ENCODE results near the gene MARCHF7. TPM values are rescaled to one million over a fixed set of nuclear protein-coding genes. Genes with fewer than 3 reads are reported as not detected.
"Not testable (repeated sequence)": the region's sequence is repeated elsewhere in the genome, so short reads cannot be mapped to it uniquely, and the experiment has no call there.

Gene MARCHF7, protein sequence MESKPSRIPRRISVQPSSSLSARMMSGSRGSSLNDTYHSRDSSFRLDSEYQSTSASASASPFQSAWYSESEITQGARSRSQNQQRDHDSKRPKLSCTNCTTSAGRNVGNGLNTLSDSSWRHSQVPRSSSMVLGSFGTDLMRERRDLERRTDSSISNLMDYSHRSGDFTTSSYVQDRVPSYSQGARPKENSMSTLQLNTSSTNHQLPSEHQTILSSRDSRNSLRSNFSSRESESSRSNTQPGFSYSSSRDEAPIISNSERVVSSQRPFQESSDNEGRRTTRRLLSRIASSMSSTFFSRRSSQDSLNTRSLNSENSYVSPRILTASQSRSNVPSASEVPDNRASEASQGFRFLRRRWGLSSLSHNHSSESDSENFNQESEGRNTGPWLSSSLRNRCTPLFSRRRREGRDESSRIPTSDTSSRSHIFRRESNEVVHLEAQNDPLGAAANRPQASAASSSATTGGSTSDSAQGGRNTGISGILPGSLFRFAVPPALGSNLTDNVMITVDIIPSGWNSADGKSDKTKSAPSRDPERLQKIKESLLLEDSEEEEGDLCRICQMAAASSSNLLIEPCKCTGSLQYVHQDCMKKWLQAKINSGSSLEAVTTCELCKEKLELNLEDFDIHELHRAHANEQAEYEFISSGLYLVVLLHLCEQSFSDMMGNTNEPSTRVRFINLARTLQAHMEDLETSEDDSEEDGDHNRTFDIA
- polyA plus RNA-seq: 100 to 1,000 TPM; 142 to 155 (median 146) TPM

DNA sequence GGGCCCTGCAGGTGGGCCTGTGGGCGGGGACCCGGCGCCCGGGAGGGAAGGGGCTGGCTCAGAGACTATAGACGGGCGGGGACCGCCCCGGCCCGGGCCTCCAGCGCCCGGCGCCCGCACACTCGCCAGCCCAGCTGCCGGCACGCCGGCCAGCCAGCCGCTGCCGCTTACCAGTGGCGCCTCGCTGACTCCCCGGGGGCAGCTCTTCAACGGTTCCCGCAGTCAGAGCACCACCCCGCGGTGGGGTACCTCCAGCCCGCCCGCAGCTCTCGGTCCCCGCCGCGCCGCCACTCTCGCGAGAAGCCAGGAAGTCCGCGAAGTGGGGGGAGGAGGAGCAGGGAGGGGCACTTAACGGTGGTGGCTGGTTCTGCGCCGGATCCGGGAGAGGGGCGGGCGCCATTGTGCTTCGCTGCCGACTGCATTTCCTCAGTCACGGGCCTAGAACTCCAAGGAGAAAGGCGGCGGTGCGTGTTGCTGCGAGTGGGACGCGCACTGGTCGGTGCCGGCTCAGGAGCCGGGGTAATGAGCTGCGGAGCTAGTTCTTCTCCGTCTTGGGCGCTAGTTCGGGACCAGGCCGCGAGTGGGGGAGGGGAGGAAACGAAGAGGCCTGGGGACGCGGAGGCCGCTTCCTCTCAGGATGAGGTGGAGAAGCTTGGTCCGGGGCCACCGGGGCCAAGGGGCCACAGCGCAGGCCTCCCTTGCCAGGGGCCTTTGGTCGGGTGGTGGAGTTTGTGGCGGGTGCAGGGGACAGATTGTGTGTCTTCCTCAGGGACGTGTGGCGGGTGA, at the start of gene MARCHF7:
TSS of gene MARCHF7 (plus strand) at position 364 of the 786 bp plus-strand sequence. CDS start 16,517 bp downstream, outside the sequence.
- Mint-ChIP-seq H3K4me3 (peak within 1 kb of the TSS; percentile 98 to 100 (median 99)), H3K36me3 (peaks cover 4 to 9% (median 4%) of the 10 kb centered on the region in 3 donors), H3K4me1 (peaks cover 50 to 56% of the 10 kb centered on the region in 2 donors), H3K27me3 (ENCODE audit: low read depth in 3 of 3) (peaks cover 13 to 20% (median 19%) of the 10 kb centered on the region in 3 donors), H3K27ac (peak within 1 kb of the TSS; percentile 98 to 100 (median 99)), H3K9me3 (no peaks in the 10 kb centered on the region)
- peak; percentile 98 for DNase-seq

- not testable (repeated sequence) for H3K4me1 Mint-ChIP-seq, H3K4me3 Mint-ChIP-seq
Observed at GRCh38 chr2:159667423-159667822, 44.9 kb upstream of the MARCHF7 start.

DNA sequence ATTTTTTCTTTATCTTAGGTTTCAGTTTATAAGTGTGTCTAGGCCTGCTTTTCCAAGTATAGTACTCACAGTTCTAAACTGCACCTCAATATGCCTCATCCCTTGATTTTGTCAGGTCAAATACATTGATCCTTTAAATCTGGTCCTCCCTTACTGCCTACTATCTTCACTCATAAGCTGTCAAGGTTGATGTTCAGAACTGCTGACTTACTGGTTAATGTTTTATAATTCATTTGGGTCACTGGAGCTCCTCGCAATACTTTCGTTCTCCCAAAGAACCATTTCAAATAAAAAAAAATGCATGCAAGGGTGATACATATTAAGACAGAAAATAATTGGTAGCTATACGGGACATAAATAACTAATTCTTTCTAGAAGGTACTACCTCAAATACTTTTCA, 41.3 kb upstream of the MARCHF7 start:
- Mint-ChIP-seq H3K36me3 (peaks cover 0 to 22% (median 10%) of the 10 kb centered on the region in 3 donors), H3K4me1 (no peaks in the 10 kb centered on the region), H3K9me3 (no peaks in the 10 kb centered on the region), H3K27me3 (ENCODE audit: low read depth in 3 of 3) (peaks cover 0 to 3% (median 2%) of the 10 kb centered on the region in 3 donors), H3K4me3 (no peak overlapping the region), H3K27ac (no peak overlapping the region)
- no peak for DNase-seq

More at GRCh38 chr2:159667423-159667822, 44.9 kb upstream of the MARCHF7 start:
- not testable (repeated sequence) for H3K27ac Mint-ChIP-seq; H3K27me3 Mint-ChIP-seq (ENCODE audit: low read depth in 3 of 3); DNase-seq; H3K9me3 Mint-ChIP-seq
- peaks cover 0 to 26% (median 6%) of the 10 kb centered on the region in 3 donors for H3K36me3 Mint-ChIP-seq

GRCh38 chr2:159677654-159678053, 34.7 kb upstream of the MARCHF7 start:
- no peak overlapping the region for H3K27ac Mint-ChIP-seq
- peaks cover 0 to 2% (median 1%) of the 10 kb centered on the region in 3 donors for H3K27me3 Mint-ChIP-seq (ENCODE audit: low read depth in 3 of 3)
- no peaks in the 10 kb centered on the region for H3K9me3 Mint-ChIP-seq
- H3K4me1 Mint-ChIP-seq: no peaks in the 10 kb centered on the region
- DNase-seq: no peak
- H3K4me3 Mint-ChIP-seq: no peak overlapping the region
- H3K36me3 Mint-ChIP-seq: peaks cover 0 to 3% (median 0%) of the 10 kb centered on the region in 3 donors

GRCh38 chr2:159680692-159681091, 31.6 kb upstream of the MARCHF7 start:
- peaks cover 0 to 1% (median under 1%) of the 10 kb centered on the region in 3 donors for H3K27me3 Mint-ChIP-seq (ENCODE audit: low read depth in 3 of 3)
- no peaks in the 10 kb centered on the region for H3K36me3 Mint-ChIP-seq
- no peak overlapping the region for H3K27ac Mint-ChIP-seq
- no peak overlapping the region for H3K4me3 Mint-ChIP-seq
- no peak for DNase-seq
- no peaks in the 10 kb centered on the region for H3K4me1 Mint-ChIP-seq
- H3K9me3 Mint-ChIP-seq: no peaks in the 10 kb centered on the region

GRCh38 chr2:159683817-159684216, 28.5 kb upstream of the MARCHF7 start:
- Mint-ChIP-seq H3K27ac (no peak overlapping the region), H3K36me3 (no peaks in the 10 kb centered on the region), H3K9me3 (peaks cover 0 to 1% (median 0%) of the 10 kb centered on the region in 6 donors), H3K27me3 (ENCODE audit: low read depth in 3 of 3) (peaks cover 0 to 1% (median 0%) of the 10 kb centered on the region in 3 donors), H3K4me3 (no peak overlapping the region), H3K4me1 (no peaks in the 10 kb centered on the region)
- DNase-seq: no peak

GRCh38 chr2:159684796-159685195, 27.5 kb upstream of the MARCHF7 start:
- Mint-ChIP-seq H3K9me3 (peaks cover 0 to 1% (median 0%) of the 10 kb centered on the region in 6 donors), H3K4me1 (no peaks in the 10 kb centered on the region), H3K27ac (no peak overlapping the region), H3K4me3 (no peak overlapping the region), H3K27me3 (ENCODE audit: low read depth in 3 of 3) (peaks cover 0 to 1% (median 0%) of the 10 kb centered on the region in 3 donors), H3K36me3 (peaks cover 0 to under 1% (median 0%) of the 10 kb centered on the region in 3 donors)
- no peak for DNase-seq

DNA sequence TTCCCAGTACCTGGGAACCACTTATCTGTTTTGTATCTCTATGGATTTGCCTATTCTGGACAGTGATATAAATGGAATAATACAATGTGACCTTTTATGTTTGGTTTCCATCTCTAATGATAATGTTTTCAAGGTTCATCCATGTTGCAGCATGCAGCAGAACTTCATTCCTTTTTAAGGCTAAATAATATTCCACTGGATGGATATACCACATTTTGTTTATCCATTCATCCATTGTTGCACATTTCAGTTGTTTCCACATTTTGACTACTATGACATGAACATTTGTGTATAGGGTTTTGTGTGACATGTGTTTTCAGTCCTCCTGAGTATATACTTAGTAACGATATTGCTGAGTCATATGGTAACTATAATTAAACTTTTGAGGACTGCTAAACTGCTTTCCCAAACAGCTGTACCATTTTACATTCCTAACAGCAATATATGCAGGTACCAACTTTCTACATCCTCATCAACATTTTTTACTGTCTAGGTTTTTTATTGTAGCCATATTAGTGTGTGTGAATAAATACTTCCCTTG, 17.7 kb upstream of the MARCHF7 start:
- H3K36me3 Mint-ChIP-seq: peaks cover under 1 to 4% (median 2%) of the 10 kb centered on the region in 3 donors
- H3K27me3 Mint-ChIP-seq (ENCODE audit: low read depth in 3 of 3): peaks cover 0 to under 1% (median 0%) of the 10 kb centered on the region in 3 donors
- H3K9me3 Mint-ChIP-seq: no peaks in the 10 kb centered on the region
- no peak for DNase-seq
- no peak overlapping the region for H3K4me3 Mint-ChIP-seq
- no peak overlapping the region for H3K27ac Mint-ChIP-seq
- peaks cover 11 to 21% of the 10 kb centered on the region in 2 donors for H3K4me1 Mint-ChIP-seq

DNA sequence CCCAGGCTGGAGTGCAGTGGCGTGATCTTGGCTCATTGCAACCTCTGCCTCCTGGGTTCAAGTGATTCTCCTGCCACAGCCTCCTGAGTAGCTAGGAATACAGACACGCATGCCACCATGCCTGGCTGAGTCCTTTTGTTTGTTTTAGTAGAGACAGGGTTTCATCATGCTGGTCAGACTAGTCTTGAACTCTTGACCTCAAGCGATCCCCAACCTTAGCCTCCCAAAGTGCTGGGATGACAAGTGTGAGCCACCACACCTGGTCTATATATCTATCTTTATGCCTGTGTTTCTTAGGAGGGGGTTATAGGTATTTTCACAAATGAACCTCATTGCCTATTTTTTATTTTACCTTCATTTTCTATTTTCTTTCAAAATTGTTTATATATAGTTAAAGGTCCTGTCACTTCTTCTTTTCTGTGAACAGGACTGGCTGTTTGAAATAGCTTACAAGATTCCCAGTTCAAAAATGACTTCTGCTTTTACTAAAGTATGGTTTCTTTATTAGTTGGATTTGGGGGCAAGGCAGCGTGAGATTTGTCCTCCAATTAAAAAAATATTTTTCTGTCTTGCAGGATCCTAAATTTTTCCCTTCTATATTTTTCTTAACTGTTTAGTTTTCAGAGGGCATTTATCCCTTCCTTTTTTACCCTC, 16.4 kb upstream of the MARCHF7 start:
- H3K4me1 Mint-ChIP-seq: peaks cover 11 to 21% of the 10 kb centered on the region in 2 donors
- peak overlapping the region in 1 of 6 donors; percentile 0 for H3K27ac Mint-ChIP-seq
- H3K36me3 Mint-ChIP-seq: peaks cover 0 to 6% (median 6%) of the 10 kb centered on the region in 3 donors
- no peaks in the 10 kb centered on the region for H3K9me3 Mint-ChIP-seq
- H3K27me3 Mint-ChIP-seq (ENCODE audit: low read depth in 3 of 3): peaks cover 0 to 2% (median 0%) of the 10 kb centered on the region in 3 donors
- H3K4me3 Mint-ChIP-seq: no peak overlapping the region
- DNase-seq: no peak

DNA sequence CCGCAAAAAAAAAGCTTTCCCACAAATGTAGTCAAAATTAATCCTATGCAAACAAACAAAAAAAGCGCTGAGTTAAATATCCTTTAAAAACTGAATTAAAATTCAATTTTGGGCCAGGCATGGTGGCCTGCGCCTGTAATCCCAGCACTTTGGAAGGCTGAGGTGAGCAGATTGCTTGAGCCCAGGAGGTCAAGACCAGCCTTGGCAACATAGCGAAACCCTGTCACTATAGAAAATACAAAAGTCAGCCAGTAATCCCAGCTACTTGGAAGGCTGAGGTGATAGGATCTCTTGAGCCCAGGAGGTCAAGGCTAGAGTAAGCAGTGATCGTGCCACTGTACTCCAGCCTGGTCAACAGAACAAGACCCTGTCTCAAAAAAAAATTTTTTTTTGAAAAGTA, 8.8 kb upstream of the MARCHF7 start:
- H3K4me1 Mint-ChIP-seq: no peaks in the 10 kb centered on the region
- peaks cover 0 to 12% (median 6%) of the 10 kb centered on the region in 3 donors for H3K36me3 Mint-ChIP-seq
- H3K4me3 Mint-ChIP-seq: no peak overlapping the region
- H3K27ac Mint-ChIP-seq: no peak overlapping the region
- DNase-seq: no peak
- no peaks in the 10 kb centered on the region for H3K9me3 Mint-ChIP-seq
- peaks cover 0 to 2% (median 0%) of the 10 kb centered on the region in 3 donors for H3K27me3 Mint-ChIP-seq (ENCODE audit: low read depth in 3 of 3)

GRCh38 chr2:159706385-159706980, 5.8 kb upstream of the MARCHF7 start:
- peaks cover 0 to 6% (median 4%) of the 10 kb centered on the region in 3 donors for H3K36me3 Mint-ChIP-seq
- H3K4me1 Mint-ChIP-seq: peaks cover 1 to 3% of the 10 kb centered on the region in 2 donors
- H3K9me3 Mint-ChIP-seq: no peaks in the 10 kb centered on the region
- no peak for DNase-seq
- no peak overlapping the region for H3K27ac Mint-ChIP-seq
- H3K27me3 Mint-ChIP-seq (ENCODE audit: low read depth in 3 of 3): peaks cover 0 to 2% (median 0%) of the 10 kb centered on the region in 3 donors
- H3K4me3 Mint-ChIP-seq: no peak overlapping the region

DNA sequence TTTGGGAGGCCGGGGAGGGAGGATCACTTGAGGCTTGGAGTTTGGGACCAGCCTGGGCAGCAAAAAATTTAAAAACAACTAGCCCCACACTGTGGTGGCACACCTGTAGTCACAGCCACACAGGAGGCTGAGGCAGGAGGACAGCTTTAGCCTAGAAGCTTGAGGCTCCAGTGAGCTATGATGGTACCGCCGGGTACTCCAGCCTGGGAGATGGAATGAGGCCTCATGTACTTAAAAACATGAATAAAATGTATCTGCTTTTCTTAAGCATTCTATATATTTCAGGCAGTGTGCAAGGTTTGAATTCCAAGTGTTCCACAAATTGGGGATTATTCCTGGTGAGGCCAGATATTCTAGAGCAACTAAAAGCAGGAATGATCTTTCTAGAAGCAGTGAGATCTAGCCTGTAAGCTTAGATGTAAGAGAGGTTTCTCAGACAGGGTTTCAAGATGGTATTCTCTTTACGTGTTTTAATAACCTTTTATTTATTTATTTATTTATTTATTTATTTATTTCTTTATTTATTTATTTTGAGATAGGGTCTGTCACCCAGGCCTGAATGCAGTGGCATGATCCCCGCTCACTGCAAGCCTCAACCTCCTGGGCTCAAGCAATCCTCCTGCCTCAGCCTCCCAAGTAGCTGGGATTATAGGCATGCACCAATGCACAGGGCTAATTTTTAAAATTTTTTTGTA, 4.1 kb upstream of the MARCHF7 start:
- Mint-ChIP-seq H3K27ac (no peak overlapping the region), H3K9me3 (no peaks in the 10 kb centered on the region), H3K27me3 (ENCODE audit: low read depth in 3 of 3) (peaks cover 13 to 15% (median 14%) of the 10 kb centered on the region in 3 donors), H3K4me3 (no peak overlapping the region), H3K36me3 (peaks cover 0 to 6% (median 4%) of the 10 kb centered on the region in 3 donors), H3K4me1 (peaks cover 10 to 15% of the 10 kb centered on the region in 2 donors)
- DNase-seq: no peak

Measured in immature natural killer cell (primary cell).